GM04504 (cell line): Measurements from ENCODE around the gene XPNPEP2.

Experiments used
- DNase-seq: peaks from one replicate; pipeline ENCODE4 v3.0.0-alpha.2; 2012; ENCODE audit warnings: low read depth

Gene XPNPEP2, protein sequence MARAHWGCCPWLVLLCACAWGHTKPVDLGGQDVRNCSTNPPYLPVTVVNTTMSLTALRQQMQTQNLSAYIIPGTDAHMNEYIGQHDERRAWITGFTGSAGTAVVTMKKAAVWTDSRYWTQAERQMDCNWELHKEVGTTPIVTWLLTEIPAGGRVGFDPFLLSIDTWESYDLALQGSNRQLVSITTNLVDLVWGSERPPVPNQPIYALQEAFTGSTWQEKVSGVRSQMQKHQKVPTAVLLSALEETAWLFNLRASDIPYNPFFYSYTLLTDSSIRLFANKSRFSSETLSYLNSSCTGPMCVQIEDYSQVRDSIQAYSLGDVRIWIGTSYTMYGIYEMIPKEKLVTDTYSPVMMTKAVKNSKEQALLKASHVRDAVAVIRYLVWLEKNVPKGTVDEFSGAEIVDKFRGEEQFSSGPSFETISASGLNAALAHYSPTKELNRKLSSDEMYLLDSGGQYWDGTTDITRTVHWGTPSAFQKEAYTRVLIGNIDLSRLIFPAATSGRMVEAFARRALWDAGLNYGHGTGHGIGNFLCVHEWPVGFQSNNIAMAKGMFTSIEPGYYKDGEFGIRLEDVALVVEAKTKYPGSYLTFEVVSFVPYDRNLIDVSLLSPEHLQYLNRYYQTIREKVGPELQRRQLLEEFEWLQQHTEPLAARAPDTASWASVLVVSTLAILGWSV

DNA sequence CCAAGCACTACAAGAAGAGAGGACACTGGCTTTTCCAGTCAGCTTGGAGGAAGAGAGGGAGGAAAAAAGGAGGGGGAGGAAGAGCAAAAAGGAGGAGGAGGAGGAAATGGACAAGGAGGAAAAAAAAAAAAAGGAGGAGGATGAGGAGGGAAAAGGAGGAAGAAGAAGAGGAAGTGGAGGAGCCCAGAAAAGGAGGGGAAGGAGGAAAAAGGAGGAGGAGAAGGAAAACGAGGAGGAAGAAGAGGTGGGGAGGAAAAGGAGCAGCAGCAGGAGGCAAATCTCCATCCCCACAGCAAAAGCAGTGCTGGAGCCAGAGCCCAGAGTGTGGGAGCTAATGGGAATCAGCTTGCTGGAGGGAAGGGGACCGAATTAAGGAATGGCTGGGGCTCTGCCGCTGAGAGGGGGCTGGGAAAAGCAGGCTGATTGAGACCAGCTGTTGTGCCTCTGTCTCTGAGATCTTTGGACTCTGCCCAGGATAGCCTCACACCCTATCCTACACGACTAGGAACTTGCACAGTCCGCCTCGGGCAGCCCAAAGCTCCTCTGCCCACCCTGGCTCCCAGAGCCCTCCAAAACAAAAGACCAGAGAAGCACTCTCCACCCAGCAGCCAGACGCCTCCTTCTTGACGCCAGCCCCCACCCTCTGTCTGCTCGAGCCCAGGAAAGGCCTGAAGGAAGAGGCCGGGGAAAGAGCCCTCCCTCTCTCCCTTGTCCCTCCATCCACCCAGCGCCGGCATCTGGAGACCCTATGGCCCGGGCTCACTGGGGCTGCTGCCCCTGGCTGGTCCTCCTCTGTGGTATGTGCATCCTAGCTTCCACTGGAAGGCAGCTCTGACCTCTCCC lies at the start of gene XPNPEP2:
Gene XPNPEP2, plus strand, starts transcription at position 514 of the 843 bp plus-strand sequence. Its CDS starts 235 bp downstream, at position 749.
- no peak for DNase-seq

- no peak for DNase-seq
Observed at GRCh38 chrX:129689796-129690195, 49.0 kb upstream of the XPNPEP2 start.

DNA sequence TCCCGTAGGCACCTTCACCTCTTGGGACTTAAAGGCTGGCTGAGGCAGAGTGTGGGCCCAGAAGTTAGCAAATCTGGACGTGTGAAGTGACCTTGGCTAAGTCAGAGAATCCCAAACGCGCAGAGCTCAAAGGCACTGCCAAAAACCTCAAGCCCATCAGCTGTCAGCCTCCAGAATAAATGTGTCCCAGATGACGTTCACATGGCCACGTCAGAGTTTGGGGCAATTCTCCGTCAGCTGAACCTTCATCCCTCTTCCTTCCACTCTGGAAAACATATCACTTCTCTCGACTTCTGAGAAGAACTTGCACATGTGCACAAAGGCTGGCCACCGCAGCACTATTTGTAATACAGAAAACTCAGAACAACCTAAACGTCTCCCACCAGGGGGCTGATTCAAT lies 48.3 kb upstream of the XPNPEP2 start:
- DNase-seq = no peak

DNA sequence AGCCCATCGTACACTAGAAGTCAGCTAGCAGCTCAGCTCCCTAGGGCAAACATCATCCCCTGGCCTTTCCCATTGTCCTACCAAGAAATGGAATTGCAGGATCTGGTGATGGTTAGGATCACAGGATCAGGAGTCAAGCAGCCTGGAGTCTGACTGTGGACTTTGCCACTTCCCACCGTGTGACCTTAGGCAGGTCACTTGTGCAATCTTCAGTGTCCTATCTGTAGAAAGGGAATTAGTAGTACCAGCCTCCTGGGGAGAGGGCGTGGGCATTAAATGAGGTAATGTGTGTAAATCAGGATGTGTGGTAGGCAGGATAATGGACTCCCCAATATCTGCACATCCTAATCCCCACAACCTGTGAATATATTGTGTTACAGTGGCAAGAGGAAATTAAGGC lies 45.4 kb upstream of the XPNPEP2 start:
- DNase-seq = no peak

GRCh38 chrX:129694805-129695204 lies 44.0 kb upstream of the XPNPEP2 start:
- DNase-seq = no peak

- no peak for DNase-seq
Observed at GRCh38 chrX:129695535-129695934, 43.2 kb upstream of the XPNPEP2 start.

GRCh38 chrX:129695937-129696336 lies 42.8 kb upstream of the XPNPEP2 start:
- no peak for DNase-seq

DNA sequence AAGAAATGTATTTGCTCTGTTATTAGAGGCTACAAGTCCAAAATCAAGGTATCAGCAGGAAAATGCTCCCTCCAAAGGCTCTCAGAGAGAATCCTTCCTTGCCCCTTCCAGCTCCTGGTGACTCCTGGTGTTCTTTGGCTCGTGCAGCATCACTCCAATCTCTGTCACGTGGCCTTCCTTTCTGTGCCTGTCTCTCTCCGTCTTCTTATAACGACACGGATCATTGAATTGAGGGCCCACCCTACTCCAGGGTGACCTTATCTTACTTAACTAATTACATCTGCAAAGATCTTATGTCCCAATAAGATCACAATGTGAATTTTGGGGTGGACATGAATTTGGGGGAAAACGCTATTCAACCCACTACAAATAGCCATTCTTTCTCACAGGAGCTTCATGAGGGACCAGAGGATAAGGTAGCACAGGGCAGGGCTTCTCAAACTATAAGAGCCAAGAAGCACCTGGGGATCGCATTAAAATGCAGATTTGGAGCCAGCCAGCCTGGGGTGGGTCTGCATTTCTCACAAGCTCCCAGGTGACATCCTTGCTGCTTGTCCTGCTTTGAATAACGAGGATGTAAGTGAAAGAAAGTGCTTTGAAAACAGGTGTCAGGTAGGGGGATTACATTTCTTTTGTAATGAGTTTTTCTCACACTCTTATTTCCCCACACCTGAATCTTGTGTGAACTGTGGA lies 42.2 kb upstream of the XPNPEP2 start:
- DNase-seq = no peak

- DNase-seq = no peak
Observed at GRCh38 chrX:129697204-129697829, 41.5 kb upstream of the XPNPEP2 start.

DNA sequence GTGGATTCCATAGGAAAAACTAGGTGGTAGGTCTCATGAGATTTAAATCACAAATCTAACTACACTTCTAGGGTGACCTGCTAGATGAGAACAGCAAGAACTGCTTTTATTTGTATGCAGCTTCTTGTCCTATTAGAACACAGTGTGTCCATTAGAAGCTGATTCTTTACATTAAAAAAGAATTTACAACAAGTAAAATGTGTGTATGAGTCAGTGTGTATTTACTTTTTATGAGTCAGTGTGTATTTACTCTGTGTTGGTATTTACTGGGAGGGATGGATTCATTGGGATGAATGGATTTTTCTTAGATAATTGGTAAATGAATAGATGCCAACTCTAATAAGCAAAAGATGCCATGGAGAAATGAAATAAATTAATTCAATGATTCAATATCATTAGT lies 40.6 kb upstream of the XPNPEP2 start:
- no peak for DNase-seq

DNA sequence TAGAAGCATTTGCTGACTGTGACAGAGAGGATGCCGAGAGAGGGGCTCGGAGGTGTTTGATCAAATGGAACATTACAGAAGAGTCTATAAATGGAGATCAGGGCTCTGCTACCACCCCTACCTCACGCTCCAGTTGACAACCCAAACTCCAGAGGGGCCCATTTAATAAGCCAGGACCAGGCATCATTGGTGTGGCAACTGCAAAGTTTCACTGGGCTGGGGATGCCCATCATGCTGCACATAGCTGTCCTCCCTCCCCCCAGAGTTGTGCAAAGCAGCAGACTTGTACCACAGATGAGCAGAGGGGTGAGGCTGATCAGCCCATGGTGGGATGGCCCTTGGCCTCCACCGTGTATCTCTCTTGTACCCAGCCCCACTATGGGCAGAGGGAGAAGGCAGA lies 38.2 kb upstream of the XPNPEP2 start:
- DNase-seq = no peak

DNA sequence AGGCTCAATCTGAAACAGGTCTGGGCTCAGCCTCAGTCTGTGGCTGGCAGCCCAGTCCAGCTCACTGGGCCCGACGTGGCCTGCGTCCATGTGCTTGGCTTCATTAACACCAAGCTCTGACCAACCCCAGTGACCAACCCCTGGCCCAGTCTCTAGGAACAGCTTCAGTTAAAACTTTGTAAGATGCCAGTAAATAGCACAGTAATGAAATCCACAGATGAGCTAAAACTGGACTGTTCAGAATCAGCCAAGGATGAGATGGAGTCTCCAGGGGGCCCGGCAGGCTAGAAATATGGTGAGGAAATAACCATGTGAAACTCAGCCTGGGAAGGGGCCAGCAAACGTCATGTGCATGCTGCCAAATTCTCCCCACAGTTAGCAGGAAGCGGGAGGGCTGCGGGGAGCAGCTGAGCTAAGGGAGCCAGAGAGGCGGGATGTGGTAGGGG lies 37.1 kb upstream of the XPNPEP2 start:
- DNase-seq = no peak

DNA sequence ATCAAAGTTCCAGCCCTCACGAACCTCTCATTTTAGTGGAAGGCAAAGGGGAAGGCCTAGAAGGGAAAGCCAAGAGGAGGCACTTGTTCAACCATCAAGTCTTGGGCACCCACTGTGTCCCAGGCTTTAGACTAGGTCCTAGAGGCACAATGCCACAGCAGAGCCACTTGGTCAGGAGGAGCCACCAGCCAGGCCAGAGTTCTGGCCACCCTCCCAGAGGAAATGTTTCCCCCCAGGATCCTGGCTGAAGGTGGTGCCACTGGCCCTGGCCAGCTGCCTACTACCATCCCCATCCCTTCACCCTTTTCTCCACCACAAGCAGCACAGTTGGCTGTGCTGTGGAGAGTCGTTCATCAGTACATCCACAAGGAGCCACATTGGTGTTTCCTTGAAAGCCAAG lies 34.3 kb upstream of the XPNPEP2 start:
- DNase-seq = no peak

DNA sequence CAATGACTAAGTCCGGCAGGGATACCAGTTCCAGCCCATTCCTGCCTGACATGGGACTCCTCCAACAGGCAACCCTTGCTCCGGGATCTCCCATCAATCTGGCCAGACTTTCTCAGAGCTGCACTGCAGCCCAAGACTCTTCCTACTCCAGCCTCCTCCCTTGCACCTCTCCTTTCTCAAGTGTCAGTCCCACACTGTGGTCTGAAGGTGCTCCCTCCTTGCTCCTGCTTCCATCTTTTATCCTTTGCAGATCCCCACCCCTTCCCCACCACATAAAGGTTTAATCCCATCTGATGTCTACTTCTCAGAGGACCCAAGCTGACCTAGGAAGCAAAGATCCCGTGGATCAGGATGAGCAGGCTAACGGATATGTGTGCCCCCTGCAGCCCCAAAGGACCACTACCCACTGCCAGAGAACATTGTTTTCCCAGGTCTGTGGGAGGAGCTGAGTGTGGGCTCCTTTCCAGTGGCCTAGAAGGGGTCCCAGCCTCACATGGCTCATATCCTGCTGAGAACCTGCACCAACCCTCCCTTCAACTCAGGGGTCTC lies 33.3 kb upstream of the XPNPEP2 start:
- no peak for DNase-seq

DNA sequence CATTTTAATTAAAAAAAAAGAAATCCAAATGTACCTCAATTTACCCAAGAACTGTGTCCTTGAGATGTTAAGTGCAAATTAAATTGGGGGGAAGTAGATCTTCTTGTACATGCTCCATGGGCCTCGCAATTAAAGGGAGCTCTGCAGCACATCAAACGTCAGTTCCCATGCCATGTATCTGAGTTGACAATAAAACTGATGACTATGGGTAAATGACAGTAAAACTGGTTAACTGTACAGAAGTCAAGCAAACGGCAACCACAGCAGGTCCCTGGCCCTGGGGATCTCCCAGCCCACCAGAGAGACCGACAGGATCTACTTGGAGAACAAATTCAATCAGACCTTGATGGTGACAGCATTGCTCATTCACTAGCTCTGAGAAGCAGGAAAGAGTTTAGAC lies 32.8 kb upstream of the XPNPEP2 start:
- DNase-seq = no peak

GRCh38 chrX:129706400-129707072 lies 32.2 kb upstream of the XPNPEP2 start:
- DNase-seq = no peak

GRCh38 chrX:129714581-129714980 lies 24.2 kb upstream of the XPNPEP2 start:
- DNase-seq = no peak

DNA sequence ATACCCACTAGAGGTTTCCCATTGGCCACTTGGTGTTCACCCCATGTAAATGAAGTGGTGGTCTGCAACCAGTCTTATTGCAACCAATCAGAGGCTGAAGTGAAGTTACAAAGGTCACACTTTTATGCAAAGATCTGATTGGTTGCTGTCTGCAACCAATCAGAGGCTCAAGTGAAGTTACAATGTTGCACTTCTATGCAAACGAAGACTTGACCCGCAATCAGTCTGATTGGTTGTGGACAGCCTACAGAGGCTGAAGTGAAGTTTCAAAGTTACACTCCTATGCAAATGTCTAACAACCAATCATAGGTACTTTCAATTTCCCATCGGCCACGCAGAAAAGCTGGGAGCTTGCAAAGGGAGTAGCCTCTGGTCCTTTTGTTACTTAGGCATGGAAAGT lies 22.3 kb upstream of the XPNPEP2 start:
- DNase-seq = no peak

DNA sequence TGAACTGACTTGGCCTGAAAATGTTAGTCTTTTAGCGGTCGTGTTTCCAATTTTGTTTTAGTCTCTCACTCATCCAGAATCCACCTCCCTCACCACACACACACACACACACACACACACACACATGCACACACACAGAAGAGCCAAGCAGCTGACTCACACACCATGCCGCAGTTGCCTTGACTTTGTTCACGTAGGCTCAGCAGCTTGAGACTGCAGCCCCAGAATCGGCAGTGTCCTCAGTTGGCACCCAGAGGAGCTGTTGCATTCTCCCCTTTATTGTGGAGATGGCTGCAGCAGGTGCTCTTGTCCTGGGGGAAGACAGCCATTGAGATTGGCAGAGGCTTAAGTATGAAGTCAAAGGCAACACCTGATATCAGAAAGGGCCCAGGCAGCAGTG lies 20.9 kb upstream of the XPNPEP2 start:
- no peak for DNase-seq

DNA sequence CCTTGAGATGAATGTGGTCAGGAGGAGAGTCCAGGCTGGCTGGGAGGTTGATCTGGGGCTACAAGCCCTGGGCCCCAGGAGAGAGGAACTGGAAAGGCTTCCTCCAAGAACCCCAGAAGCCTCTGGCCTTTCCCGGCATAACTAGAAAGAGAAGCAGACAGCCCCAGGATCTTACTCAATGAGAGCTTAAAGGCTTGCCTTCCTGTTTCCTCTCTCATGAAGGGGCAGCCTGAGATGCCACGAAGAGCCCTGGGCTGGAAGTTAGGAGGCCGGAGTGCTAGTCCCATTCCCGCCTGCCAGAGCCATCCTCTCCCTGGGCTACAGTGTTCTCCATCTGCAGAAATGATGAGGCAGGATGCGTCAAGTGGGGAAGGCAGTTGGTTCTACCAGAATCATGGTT lies 20.1 kb upstream of the XPNPEP2 start:
- no peak for DNase-seq

DNA sequence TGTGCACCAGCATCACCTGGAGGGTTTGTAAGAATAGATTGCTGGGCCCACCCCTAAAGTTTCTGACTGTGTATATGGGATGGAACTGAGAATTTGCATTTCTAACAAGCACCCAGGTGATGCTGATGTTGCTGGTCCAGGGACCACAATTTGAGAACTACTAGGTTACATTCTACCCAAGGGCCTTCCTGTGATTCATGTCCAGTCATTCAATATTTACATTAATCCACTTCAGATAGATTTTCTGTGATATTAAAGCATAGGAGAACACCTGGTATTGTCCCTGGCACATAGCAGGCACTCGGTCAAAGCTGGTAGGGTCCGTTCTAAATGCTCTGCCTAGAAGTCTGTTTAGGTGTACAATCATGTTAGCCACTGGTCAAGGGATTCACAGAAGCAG lies 19.5 kb upstream of the XPNPEP2 start:
- no peak for DNase-seq
